Measurements from ENCODE around the gene MT1G.
"Not testable (repeated sequence)": the region's sequence is repeated elsewhere in the genome, so short reads cannot be mapped to it uniquely, and the experiment has no call there.

The MT1G gene

GRCh38 chr16:56667581-56668571, at the start of gene MT1G:
Gene MT1G, minus strand, starts transcription at chr16:56668065. Its CDS starts 72 bp downstream, at chr16:56667993.
- peak; percentile 13 for DNase-seq

- DNase-seq: not testable (repeated sequence)
Measured at GRCh38 chr16:56717532-56717931, 49.7 kb upstream of the MT1G start.

GRCh38 chr16:56716761-56717160, 48.9 kb upstream of the MT1G start:
- DNase-seq: no peak

- peak; percentile 46 for DNase-seq
Measured at GRCh38 chr16:56715126-56715525, 47.3 kb upstream of the MT1G start.

GRCh38 chr16:56713794-56714193, 45.9 kb upstream of the MT1G start:
- no peak for DNase-seq

GRCh38 chr16:56711862-56712261, 44.0 kb upstream of the MT1G start:
- no peak for DNase-seq

- no peak for DNase-seq
Measured at GRCh38 chr16:56710181-56710737, 42.4 kb upstream of the MT1G start.

- no peak for DNase-seq
Measured at GRCh38 chr16:56709443-56710040, 41.7 kb upstream of the MT1G start.

- no peak for DNase-seq
Measured at GRCh38 chr16:56708525-56709442, 40.9 kb upstream of the MT1G start.

GRCh38 chr16:56702836-56703235, 35.0 kb upstream of the MT1G start:
- no peak for DNase-seq

- DNase-seq: no peak
Measured at GRCh38 chr16:56701534-56701933, 33.7 kb upstream of the MT1G start.

GRCh38 chr16:56700631-56701030, 32.8 kb upstream of the MT1G start:
- no peak for DNase-seq

GRCh38 chr16:56700195-56700594, 32.3 kb upstream of the MT1G start:
- no peak for DNase-seq

- no peak for DNase-seq
Measured at GRCh38 chr16:56697456-56698155, 29.7 kb upstream of the MT1G start.

- no peak for DNase-seq
Measured at GRCh38 chr16:56695246-56695645, 27.4 kb upstream of the MT1G start.

- DNase-seq: no peak
Measured at GRCh38 chr16:56691885-56692284, 24.0 kb upstream of the MT1G start.

- no peak for DNase-seq
Measured at GRCh38 chr16:56690420-56691122, 22.7 kb upstream of the MT1G start.

- no peak for DNase-seq
Measured at GRCh38 chr16:56689171-56689570, 21.3 kb upstream of the MT1G start.

- DNase-seq: no peak
Measured at GRCh38 chr16:56688762-56689161, 20.9 kb upstream of the MT1G start.

GRCh38 chr16:56686758-56687157, 18.9 kb upstream of the MT1G start:
- no peak for DNase-seq

GRCh38 chr16:56684926-56685590, 17.2 kb upstream of the MT1G start:
- no peak for DNase-seq

All from GF-D8 (cell line).